Measurements from ENCODE around the gene ACTN4.

Gene ACTN4

DNA sequence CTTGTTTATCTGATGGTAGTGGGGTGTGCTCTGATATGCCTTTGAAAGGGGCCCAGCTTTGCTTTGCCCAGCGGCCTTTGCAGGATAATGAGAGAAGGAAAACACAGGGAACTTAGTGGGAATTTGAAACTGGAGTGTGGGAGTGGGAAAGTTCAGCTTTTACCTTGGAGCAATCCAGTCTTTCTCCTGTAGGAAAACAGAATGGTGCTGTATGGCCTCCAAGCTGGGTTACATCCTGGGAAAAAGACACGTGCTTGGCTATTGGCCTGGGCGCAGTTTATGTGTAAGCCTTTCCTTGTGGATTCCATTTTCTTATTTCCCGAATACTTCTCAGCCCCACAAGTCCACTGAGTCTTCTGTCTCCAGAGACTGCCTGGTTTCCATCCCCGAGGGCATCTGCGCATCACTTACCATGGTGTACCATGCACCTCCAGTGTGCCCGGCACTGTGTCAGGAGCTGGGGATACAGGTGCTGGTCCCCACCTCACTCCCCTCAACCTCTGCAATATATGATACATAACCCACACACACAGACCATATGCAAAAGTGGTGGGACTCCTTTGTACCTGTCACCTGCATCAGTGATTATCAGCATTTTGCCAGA, 31.5 kb downstream of the ACTN4 start:
- no peak overlapping the region for H3K4me3 ChIP-seq (ENCODE audit: control insufficient read depth, low read depth, low read length)
- TF ChIP-seq, protein P1, sequence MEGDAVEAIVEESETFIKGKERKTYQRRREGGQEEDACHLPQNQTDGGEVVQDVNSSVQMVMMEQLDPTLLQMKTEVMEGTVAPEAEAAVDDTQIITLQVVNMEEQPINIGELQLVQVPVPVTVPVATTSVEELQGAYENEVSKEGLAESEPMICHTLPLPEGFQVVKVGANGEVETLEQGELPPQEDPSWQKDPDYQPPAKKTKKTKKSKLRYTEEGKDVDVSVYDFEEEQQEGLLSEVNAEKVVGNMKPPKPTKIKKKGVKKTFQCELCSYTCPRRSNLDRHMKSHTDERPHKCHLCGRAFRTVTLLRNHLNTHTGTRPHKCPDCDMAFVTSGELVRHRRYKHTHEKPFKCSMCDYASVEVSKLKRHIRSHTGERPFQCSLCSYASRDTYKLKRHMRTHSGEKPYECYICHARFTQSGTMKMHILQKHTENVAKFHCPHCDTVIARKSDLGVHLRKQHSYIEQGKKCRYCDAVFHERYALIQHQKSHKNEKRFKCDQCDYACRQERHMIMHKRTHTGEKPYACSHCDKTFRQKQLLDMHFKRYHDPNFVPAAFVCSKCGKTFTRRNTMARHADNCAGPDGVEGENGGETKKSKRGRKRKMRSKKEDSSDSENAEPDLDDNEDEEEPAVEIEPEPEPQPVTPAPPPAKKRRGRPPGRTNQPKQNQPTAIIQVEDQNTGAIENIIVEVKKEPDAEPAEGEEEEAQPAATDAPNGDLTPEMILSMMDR (IDR thresholded peaks at IDR 0.05; ENCODE audit: control insufficient read depth, insufficient read depth, low read depth, low read length, missing control alignments) = no peak
- no peak for DNase-seq (ENCODE audit: low read depth)

DNA sequence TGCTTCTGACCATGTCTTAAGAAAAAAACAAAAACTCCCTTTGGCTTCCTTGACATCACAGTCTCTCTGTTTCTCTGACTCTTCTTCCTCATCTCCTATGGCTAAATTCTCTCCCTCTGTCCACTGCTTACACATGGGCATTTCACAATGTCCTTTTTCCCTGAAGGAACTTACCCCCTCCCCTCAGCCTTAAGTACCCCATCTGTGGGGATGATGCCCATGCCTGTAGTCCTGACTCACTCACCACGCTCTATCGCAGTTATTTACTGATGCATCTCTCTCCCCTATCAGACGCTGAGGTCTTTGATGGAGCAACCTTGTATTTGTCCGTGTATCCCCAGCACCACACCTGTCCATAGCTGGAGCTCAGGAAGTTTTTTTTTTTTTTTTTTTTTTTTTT, 32.4 kb downstream of the ACTN4 start:
- TF ChIP-seq, protein P1 (IDR thresholded peaks at IDR 0.05; ENCODE audit: control insufficient read depth, insufficient read depth, low read depth, low read length, missing control alignments) = no peak
- H3K4me3 ChIP-seq (ENCODE audit: control insufficient read depth, low read depth, low read length) = no peak overlapping the region
- DNase-seq (ENCODE audit: low read depth) = no peak

GRCh38 chr19:38682195-38682867, 34.9 kb downstream of the ACTN4 start:
- no peak overlapping the region for H3K4me3 ChIP-seq (ENCODE audit: control insufficient read depth, low read depth, low read length)
- TF ChIP-seq, protein P1 (IDR thresholded peaks at IDR 0.05; ENCODE audit: control insufficient read depth, insufficient read depth, low read depth, low read length, missing control alignments) = no peak
- no peak for DNase-seq (ENCODE audit: low read depth)

GRCh38 chr19:38682872-38683392, 35.5 kb downstream of the ACTN4 start:
- H3K4me3 ChIP-seq (ENCODE audit: control insufficient read depth, low read depth, low read length) = no peak overlapping the region
- no peak for DNase-seq (ENCODE audit: low read depth)
- TF ChIP-seq, protein P1 (IDR thresholded peaks at IDR 0.05; ENCODE audit: control insufficient read depth, insufficient read depth, low read depth, low read length, missing control alignments) = no peak

- H3K4me3 ChIP-seq (ENCODE audit: control insufficient read depth, low read depth, low read length) = no peak overlapping the region
- no peak for DNase-seq (ENCODE audit: low read depth)
- TF ChIP-seq, protein P1 (IDR thresholded peaks at IDR 0.05; ENCODE audit: control insufficient read depth, insufficient read depth, low read depth, low read length, missing control alignments) = no peak
Measured at GRCh38 chr19:38683393-38684077, 36.1 kb downstream of the ACTN4 start.

DNA sequence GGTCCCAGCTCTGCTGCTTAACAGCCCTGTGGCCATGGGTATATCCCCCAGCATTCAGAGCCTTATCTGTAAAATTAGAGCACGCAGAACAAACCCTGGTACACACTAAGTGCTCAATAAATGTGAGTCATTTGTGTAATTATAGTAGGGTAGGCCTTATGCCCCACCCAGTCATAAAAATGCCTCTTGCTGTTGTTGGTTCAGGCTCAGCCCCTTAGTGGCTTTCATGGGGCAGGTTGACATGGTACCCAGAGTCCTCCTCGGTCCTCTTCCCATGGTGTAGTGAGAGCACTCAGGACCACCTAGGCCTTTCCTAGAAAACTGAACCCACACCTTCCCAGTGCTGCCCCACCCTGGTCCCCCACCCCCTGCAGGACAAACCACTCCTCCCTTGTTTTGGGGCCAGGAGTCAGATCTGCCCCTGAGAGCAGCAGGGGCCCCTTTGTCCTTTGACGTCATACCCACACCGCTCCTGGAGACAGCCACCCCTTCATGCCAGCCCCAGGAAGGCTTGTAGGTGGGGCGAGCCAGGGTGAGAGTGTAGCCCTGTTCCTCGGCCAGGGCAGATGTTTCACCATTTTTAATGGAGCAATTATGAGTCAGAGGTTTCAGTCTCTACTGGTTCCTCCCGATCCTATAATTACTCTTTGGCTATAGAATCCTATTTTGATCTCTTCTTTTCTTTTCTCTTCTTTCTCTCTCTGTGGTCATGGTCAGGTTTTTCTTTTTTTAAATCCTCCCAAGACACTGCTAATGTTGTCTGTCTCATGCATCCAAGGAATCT, 36.8 kb downstream of the ACTN4 start:
- TF ChIP-seq, protein P1 (IDR thresholded peaks at IDR 0.05; ENCODE audit: control insufficient read depth, insufficient read depth, low read depth, low read length, missing control alignments) = peak; percentile 11
- no peak overlapping the region; the same call in 1 of the 2 replicates for H3K4me3 ChIP-seq (ENCODE audit: control insufficient read depth, low read depth, low read length)

More for the DNA sequence above, 36.8 kb downstream of the ACTN4 start:
- DNase-seq (ENCODE audit: low read depth) = peak; percentile 69
